GM19455 (cell line): Measurements from ENCODE around the gene PLPP3.

Source experiments
- ATAC-seq: cut with Tn5 transposase; IDR thresholded peaks from one replicate; pipeline ENCODE4 v1.9.1; 2021; ENCODE audit not compliant: unreplicated experiment

The PLPP3 gene

GRCh38 chr1:56548571-56548970 is 30.8 kb downstream of the PLPP3 start:
- ATAC-seq, result no peak

- ATAC-seq, result no peak
Observed at GRCh38 chr1:56547977-56548376, 31.4 kb downstream of the PLPP3 start.

- no peak for ATAC-seq
Observed at GRCh38 chr1:56547473-56547872, 31.9 kb downstream of the PLPP3 start.

- no peak for ATAC-seq
Observed at GRCh38 chr1:56545711-56546110, 33.7 kb downstream of the PLPP3 start.

- no peak for ATAC-seq
Observed at GRCh38 chr1:56543783-56544612, 35.4 kb downstream of the PLPP3 start.

GRCh38 chr1:56542651-56543050 is 36.7 kb downstream of the PLPP3 start:
- no peak for ATAC-seq

GRCh38 chr1:56541408-56541807 is 38.0 kb downstream of the PLPP3 start:
- ATAC-seq, result no peak

GRCh38 chr1:56540467-56540866 is 38.9 kb downstream of the PLPP3 start:
- ATAC-seq, result no peak

GRCh38 chr1:56539520-56539931 is 39.8 kb downstream of the PLPP3 start:
- ATAC-seq, result no peak

GRCh38 chr1:56538532-56538931 is 40.8 kb downstream of the PLPP3 start:
- ATAC-seq, result no peak

- ATAC-seq, result no peak
Observed at GRCh38 chr1:56537660-56538059, 41.7 kb downstream of the PLPP3 start.

GRCh38 chr1:56535939-56536338 is 43.4 kb downstream of the PLPP3 start:
- no peak for ATAC-seq

- ATAC-seq, result no peak
Observed at GRCh38 chr1:56535362-56535761, 44.0 kb downstream of the PLPP3 start.

GRCh38 chr1:56534130-56534651 is 45.2 kb downstream of the PLPP3 start:
- no peak for ATAC-seq

- peak; percentile 73 for ATAC-seq
Observed at GRCh38 chr1:56533621-56534020, 45.7 kb downstream of the PLPP3 start.

- peak; percentile 20 for ATAC-seq
Observed at GRCh38 chr1:56533197-56533596, 46.2 kb downstream of the PLPP3 start.

- ATAC-seq, result no peak
Observed at GRCh38 chr1:56532350-56532683, 47.0 kb downstream of the PLPP3 start.

GRCh38 chr1:56531624-56532349 is 47.6 kb downstream of the PLPP3 start:
- no peak for ATAC-seq

- no peak for ATAC-seq
Observed at GRCh38 chr1:56529801-56530200, 49.6 kb downstream of the PLPP3 start.

GRCh38 chr1:56527548-56528302 is 51.6 kb downstream of the PLPP3 start:
- no peak for ATAC-seq

- peak; percentile 68 for ATAC-seq
Observed at GRCh38 chr1:56526571-56527174, 52.7 kb downstream of the PLPP3 start.
